Measurements from ENCODE around the gene NPR2.

GRCh38 chr9:35856882-35857281, 65.5 kb downstream of the NPR2 start:
- TF ChIP-seq CTCF (IDR thresholded peaks at IDR 0.05) (no peak), POLR2AphosphoS5 (IDR thresholded peaks at IDR 0.05) (no peak), EP300 (IDR thresholded peaks at IDR 0.05) (no peak), POLR2A (IDR thresholded peaks at IDR 0.05; ENCODE audit: low read depth) (no peak)
